Peyer's patch (tissue), 4 donors: ENCODE results near the gene RABEP1.

Source experiments
- CTCF ChIP-seq, 6 experiments: fragments of 450-650 bp in 4 of 6; fragments of 200-600 bp in 2 of 6; sonication (generic) in 1 of 6; IDR thresholded peaks; one replicate each; pipeline ENCODE4 v1.5.1; 2017 to 2019; ENCODE audit warnings: antibody characterized with exemption in 6 of 6, mild to moderate bottlenecking in 3 of 6, moderate library complexity in 1 of 6
- POLR2A ChIP-seq, 2 donors: fragments of 450-650 bp; IDR thresholded peaks; one replicate each; pipeline ENCODE4 v1.5.1; 2017; ENCODE audit warnings: antibody characterized with exemption in 2 of 2, mild to moderate bottlenecking in 2 of 2, moderate library complexity in 2 of 2

- TF ChIP-seq CTCF (IDR thresholded peaks at IDR 0.05) (no peak), POLR2A (IDR thresholded peaks at IDR 0.05) (no peak)
Measured at GRCh38 chr17:5434984-5435383, 152.9 kb downstream of the RABEP1 start.
